K562 (cell line): ENCODE results near the gene GAGE12H. TPM values are rescaled to one million over a fixed set of nuclear protein-coding genes. Genes with fewer than 3 reads are reported as not detected.
"Not testable (repeated sequence)": the region's sequence is repeated elsewhere in the genome, so short reads cannot be mapped to it uniquely, and the experiment has no call there.

Experiments
- ATAC-seq: fragments of 200-7000 bp; cut with Tn5 transposase; 3 replicates; pipeline ENCODE4 v1.9.1; 2020; ENCODE audit warnings: moderate library complexity
- BruUV-seq: library from RNA; stranded (reverse); fragments of 400-500 nt; replicated peaks from 2 replicates; lab custom pipeline; 2021; lab: Mats Ljungman, UMichigan
- CTCF ChIA-PET: fragments of 300-600 bp; formaldehyde crosslinking; extraction: SDS; loops from one replicate; lab custom pipeline; 2021; ENCODE audit warnings: low intra/inter-chr PET ratio; lab: Yijun Ruan, JAX
- POLR2A ChIA-PET: fragments of 300-600, 350-650 bp; sonication (Branson Sonifier 250); formaldehyde crosslinking; extraction: SDS; loops from one replicate; lab custom pipeline; 2021; ENCODE audit warnings: antibody characterized with exemption, inconsistent platforms; lab: Yijun Ruan, JAX
- DNase-seq, 4 experiments: peaks; one replicate each; pipeline versions ENCODE4 v3.0.0 to v3.0.0-alpha.2; 2011 to 2018; ENCODE audit warnings: low spot score in 3 of 4, mixed read lengths in 3 of 4; ENCODE audit errors: extremely low read depth in 1 of 4
- FAIRE-seq: peaks from 2 replicates; lab custom pipeline; 2011; peaks lifted over from hg19 to GRCh38; lab: Jason Lieb, UNC
- H2AFZ ChIP-seq: 2 replicates; pipeline ENCODE4 v1.6.0; 2011; ENCODE audit warnings: low read depth, low read length, control low read depth, inconsistent platforms
- H3K27ac ChIP-seq: fragments of 200-600 bp; 3 replicates; pipeline ENCODE4 v1.8.0; 2011; ENCODE audit warnings: low read depth, mild to moderate bottlenecking, control low read depth, inconsistent platforms, low read length, moderate library complexity, mixed read lengths; ENCODE audit errors: extremely low read depth
- H3K27me3 ChIP-seq, 2 experiments: fragments of 300-600 bp in 1 of 2; 2 replicates in 1 of 2; 3 replicates in 1 of 2; pipeline versions ENCODE4 v1.6.0 to v1.8.0; 2011; ENCODE audit warnings: inconsistent platforms in 2 of 2, low read length in 2 of 2, mild to moderate bottlenecking in 1 of 2, mixed read lengths in 1 of 2, moderate library complexity in 1 of 2; ENCODE audit not compliant: control insufficient read depth in 2 of 2, insufficient read depth in 2 of 2
- H3K36me3 ChIP-seq: fragments of 300-600 bp; 3 replicates; pipeline ENCODE4 v1.8.0; 2011; ENCODE audit warnings: mild to moderate bottlenecking, low read length, inconsistent platforms; ENCODE audit not compliant: control insufficient read depth, insufficient read depth
- H3K4me1 ChIP-seq, 2 experiments: fragments of 200-600 bp in 1 of 2; replicated peaks in 1 of 2; 2 replicates in 1 of 2; 3 replicates in 1 of 2; pipeline versions ENCODE4 v1.5.1 to v1.8.0; 2011; ENCODE audit warnings: inconsistent platforms in 2 of 2, low read length in 2 of 2, mild to moderate bottlenecking in 1 of 2, mixed read lengths in 1 of 2, moderate library complexity in 1 of 2; ENCODE audit not compliant: control insufficient read depth in 2 of 2, insufficient read depth in 2 of 2
- H3K4me2 ChIP-seq: 2 replicates; pipeline ENCODE4 v1.6.1; 2011; ENCODE audit warnings: low read length, control low read depth, inconsistent platforms, mixed read lengths; ENCODE audit not compliant: insufficient read depth
- H3K4me3 ChIP-seq: fragments of 200-600 bp; sonication (generic), shearing (Covaris generic); 2 replicates; pipeline ENCODE4 v1.5.1; 2016; ENCODE audit warnings: control low read depth, inconsistent platforms
- H3K79me2 ChIP-seq: fragments of 200-600 bp; 3 replicates; pipeline ENCODE4 v1.8.0; 2011; ENCODE audit warnings: low read length, inconsistent platforms; ENCODE audit not compliant: control insufficient read depth, insufficient read depth
- H3K9ac ChIP-seq, 2 experiments: 2 replicates each; pipeline versions ENCODE4 v1.6.0 to v1.6.1; 2011; ENCODE audit warnings: low read depth in 2 of 2, low read length in 2 of 2, control low read depth in 1 of 2, inconsistent platforms in 1 of 2, mild to moderate bottlenecking in 1 of 2, mixed read lengths in 1 of 2; ENCODE audit not compliant: insufficient read depth in 1 of 2
- H3K9me1 ChIP-seq: one replicate; pipeline ENCODE4 v1.6.0; 2011; ENCODE audit warnings: inconsistent platforms, mild to moderate bottlenecking, low read length, moderate library complexity; ENCODE audit not compliant: control insufficient read depth, insufficient read depth
- H3K9me3 ChIP-seq: replicated peaks from 2 replicates; pipeline ENCODE4 v1.5.1; 2011; ENCODE audit warnings: low read depth, low read length, inconsistent platforms; ENCODE audit not compliant: control insufficient read depth, insufficient read depth
- H4K20me1 ChIP-seq: replicated peaks from 2 replicates; pipeline ENCODE4 v1.6.1; 2011; ENCODE audit warnings: low read length, inconsistent platforms, mixed read lengths; ENCODE audit not compliant: control insufficient read depth, insufficient read depth
- WGBS: fragments of 100-300 bp; shearing (Covaris generic); methylation state at CpG from one replicate; pipeline ENCODE4 v1.1.6; 2016; ENCODE audit warnings: low coverage, mixed read lengths; ENCODE audit not compliant: insufficient coverage; ENCODE audit errors: missing lambda C conversion rate; 5-methylcytosine and 5-hydroxymethylcytosine counted together
- in situ Hi-C: fragments of 300-500 bp; cut with MboI; formaldehyde crosslinking; loops from 4 replicates; pipeline ENCODE4 v1.15.0; 2018; ENCODE audit warnings: inconsistent platforms, mixed read lengths
- intact Hi-C: fragments of 100-400 bp; cut with micrococcal nuclease; formaldehyde crosslinking; loops from 2 replicates; pipeline ENCODE4 v1.14.2; 2022
- polyA plus RNA-seq, 8 experiments: library from polyadenylated mRNA; depleted of rRNA in 4 of 8; stranded (reverse) in 5 of 8; unstranded in 3 of 8; fragments of >200 nt; fragmentation: Nextera tagmentation in 2 of 8; fragmentation: Illumina TruSeq in 1 of 8; extraction: Ambion mirVana in 2 of 8; extraction: Trizol in 1 of 8; gene quantifications; 2 replicates each; pipeline versions ENCODE4 v1.2.1 to v1.2.3, GENCODE V29; 2011 to 2014; ENCODE audit warnings: inconsistent platforms in 1 of 8, missing spikeins in 1 of 8
- total RNA-seq, 7 experiments: library from RNA; depleted of rRNA in 6 of 7; stranded (reverse); fragments of >200 nt in 6 of 7; fragmentation: Illumina TruSeq in 2 of 7; extraction: Trizol in 2 of 7; gene quantifications; 2 replicates each; pipeline versions ENCODE4 v1.2.1 to v1.2.3, GENCODE V29; 2011 to 2021; ENCODE audit warnings: low replicate concordance in 1 of 7

The GAGE12H gene
- total and polyA plus RNA-seq, 9 of the 15 experiments (the other 6 are each of a cell fraction or from before 2014, with no cell fraction given): 0.21 TPM; not detected in 8

DNA sequence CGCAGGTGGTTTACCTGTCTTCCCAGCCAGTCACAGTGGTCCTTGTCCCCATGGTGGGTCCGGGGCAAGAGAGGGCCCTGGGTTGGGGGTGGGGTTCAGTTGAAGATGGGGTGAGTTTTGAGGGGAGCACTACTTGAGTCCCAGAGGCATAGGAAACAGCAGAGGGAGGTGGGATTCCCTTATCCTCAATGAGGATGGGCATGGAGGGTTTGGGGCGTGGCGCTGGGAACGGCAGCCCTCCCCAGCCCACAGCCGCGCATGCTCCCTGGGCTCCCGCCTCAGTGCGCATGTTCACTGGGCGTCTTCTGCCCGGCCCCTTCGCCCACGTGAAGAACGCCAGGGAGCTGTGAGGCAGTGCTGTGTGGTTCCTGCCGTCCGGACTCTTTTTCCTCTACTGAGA lies 9.6 kb upstream of the GAGE12H start, which contains the start of gene GAGE12G:
Gene GAGE12G (plus strand): TSS at position 301 of the 400 bp plus-strand sequence. CDS start 1,155 bp downstream, outside the sequence.
- WGBS: no CpG with 5 or more reads among the region's 16 CpGs
- H3K4me2 ChIP-seq, H3K4me3 ChIP-seq, DNase-seq, ATAC-seq, BruUV-seq, H3K79me2 ChIP-seq, FAIRE-seq, intact Hi-C loops, H3K36me3 ChIP-seq, H4K20me1 ChIP-seq, in situ Hi-C loops, CTCF ChIA-PET, H3K9ac ChIP-seq, H3K9me3 ChIP-seq, H3K27ac ChIP-seq, H3K4me1 ChIP-seq, H2AFZ ChIP-seq, H3K9me1 ChIP-seq, POLR2A ChIA-PET, H3K27me3 ChIP-seq: not testable (repeated sequence)

DNA sequence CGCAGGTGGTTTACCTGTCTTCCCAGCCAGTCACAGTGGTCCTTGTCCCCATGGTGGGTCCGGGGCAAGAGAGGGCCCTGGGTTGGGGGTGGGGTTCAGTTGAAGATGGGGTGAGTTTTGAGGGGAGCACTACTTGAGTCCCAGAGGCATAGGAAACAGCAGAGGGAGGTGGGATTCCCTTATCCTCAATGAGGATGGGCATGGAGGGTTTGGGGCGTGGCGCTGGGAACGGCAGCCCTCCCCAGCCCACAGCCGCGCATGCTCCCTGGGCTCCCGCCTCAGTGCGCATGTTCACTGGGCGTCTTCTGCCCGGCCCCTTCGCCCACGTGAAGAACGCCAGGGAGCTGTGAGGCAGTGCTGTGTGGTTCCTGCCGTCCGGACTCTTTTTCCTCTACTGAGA lies 9.4 kb downstream of the GAGE12H start, which contains the start of gene GAGE2A:
Gene GAGE2A (plus strand): TSS at position 301 of the 400 bp plus-strand sequence. CDS start 1,155 bp downstream, outside the sequence.
- H3K9me1 ChIP-seq, in situ Hi-C loops, H4K20me1 ChIP-seq, H3K27ac ChIP-seq, POLR2A ChIA-PET, H3K4me1 ChIP-seq, CTCF ChIA-PET, ATAC-seq, intact Hi-C loops, H2AFZ ChIP-seq, H3K27me3 ChIP-seq, FAIRE-seq, H3K36me3 ChIP-seq, DNase-seq, BruUV-seq, H3K9me3 ChIP-seq, H3K79me2 ChIP-seq: not testable (repeated sequence)
- peak within 1 kb of the TSS; percentile 20 to 86; a peak in 1 of 4 replicates for H3K9ac ChIP-seq
- peak within 1 kb of the TSS; percentile 48; the same call in 1 of the 2 replicates for H3K4me2 ChIP-seq
- peak within 1 kb of the TSS; percentile 39 for H3K4me3 ChIP-seq
- WGBS: no CpG with 5 or more reads among the region's 16 CpGs
